Thymus (tissue), 11 donors: ENCODE measurements around the gene KIAA0753. TPM values are rescaled to one million over a fixed set of nuclear protein-coding genes. Genes with fewer than 3 reads are reported as not detected.
"Not testable (repeated sequence)": the region's sequence is repeated elsewhere in the genome, so short reads cannot be mapped to it uniquely, and the experiment has no call there.

ENCODE experiments used
- DNase-seq, 9 donors: peaks; one replicate each; pipeline ENCODE4 v3.0.0-alpha.2; 2013; ENCODE audit warnings: low spot score in 9 of 9, low read depth in 6 of 9, missing footprints in 1 of 9
- H3K27ac ChIP-seq, 2 donors: one replicate each; pipeline ENCODE4 v1.5.1; 2013; ENCODE audit warnings: control low read depth in 1 of 2, low read depth in 1 of 2, low read length in 1 of 2, mild to moderate bottlenecking in 1 of 2, moderate library complexity in 1 of 2
- H3K27me3 ChIP-seq, 2 donors: one replicate each; pipeline ENCODE4 v1.5.1; 2013; ENCODE audit warnings: low read length in 1 of 2; ENCODE audit not compliant: control insufficient read depth in 2 of 2, insufficient read depth in 1 of 2
- H3K36me3 ChIP-seq, 2 donors: one replicate each; pipeline ENCODE4 v1.5.1; 2013; ENCODE audit warnings: low read length in 1 of 2, mild to moderate bottlenecking in 1 of 2, moderate library complexity in 1 of 2; ENCODE audit not compliant: control insufficient read depth in 2 of 2, insufficient read depth in 2 of 2
- H3K4me1 ChIP-seq, 2 donors: one replicate each; pipeline ENCODE4 v1.5.1; 2013; ENCODE audit warnings: low read length in 2 of 2; ENCODE audit not compliant: control insufficient read depth in 2 of 2, insufficient read depth in 2 of 2
- H3K4me3 ChIP-seq, 2 donors: one replicate each; pipeline ENCODE4 v1.5.1; 2013; ENCODE audit warnings: low read length in 2 of 2, control low read depth in 1 of 2, mild to moderate bottlenecking in 1 of 2
- H3K9me3 ChIP-seq, 2 donors: one replicate each; pipeline ENCODE4 v1.5.1; 2013; ENCODE audit warnings: low read length in 1 of 2, mild to moderate bottlenecking in 1 of 2; ENCODE audit not compliant: control insufficient read depth in 2 of 2, insufficient read depth in 1 of 2
- WGBS: extraction: QIAGEN DNeasy Blood & Tissue Kit; methylation state at CpG from one replicate; pipeline ENCODE4 v1.1.7; 2013; 5-methylcytosine and 5-hydroxymethylcytosine counted together
- polyA plus RNA-seq: library from polyadenylated mRNA; stranded (reverse); fragments of 200-250 nt; gene quantifications from one replicate; pipeline ENCODE4 v1.2.3, GENCODE V29; 2013
- total RNA-seq: library from RNA; stranded (reverse); fragments of 120-200 nt; gene quantifications from one replicate; pipeline ENCODE4 v1.2.4, GENCODE V29; 2013
- donor health status: healthy.

KIAA0753 gene
- total and polyA plus RNA-seq, 2 donors, result 10.8 to 11.8 TPM

DNA sequence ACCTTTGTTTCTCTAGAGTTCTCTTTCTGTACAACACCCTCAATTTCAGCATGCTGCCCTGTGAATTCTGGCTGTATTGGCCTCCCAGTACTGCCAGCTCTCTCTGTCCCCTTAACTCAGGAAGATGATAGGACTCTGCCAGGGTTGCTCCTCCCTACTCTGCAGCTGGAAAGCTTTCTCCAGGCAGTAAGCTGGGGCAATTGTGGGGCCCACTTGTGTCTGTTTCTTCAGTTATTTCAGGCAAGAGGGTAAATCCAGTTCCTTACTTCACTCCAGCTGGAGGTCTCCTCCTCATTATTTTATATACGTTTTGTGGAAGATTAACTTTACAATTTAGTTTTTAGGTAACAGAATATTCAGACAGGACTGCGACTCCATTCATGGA lies 20.9 kb upstream of the KIAA0753 start:
- DNase-seq, result no peak
- H3K36me3 ChIP-seq, result no peaks in the 10 kb centered on the region
- WGBS, result 85% methylated on average over 2 of the region's 2 CpGs

DNA sequence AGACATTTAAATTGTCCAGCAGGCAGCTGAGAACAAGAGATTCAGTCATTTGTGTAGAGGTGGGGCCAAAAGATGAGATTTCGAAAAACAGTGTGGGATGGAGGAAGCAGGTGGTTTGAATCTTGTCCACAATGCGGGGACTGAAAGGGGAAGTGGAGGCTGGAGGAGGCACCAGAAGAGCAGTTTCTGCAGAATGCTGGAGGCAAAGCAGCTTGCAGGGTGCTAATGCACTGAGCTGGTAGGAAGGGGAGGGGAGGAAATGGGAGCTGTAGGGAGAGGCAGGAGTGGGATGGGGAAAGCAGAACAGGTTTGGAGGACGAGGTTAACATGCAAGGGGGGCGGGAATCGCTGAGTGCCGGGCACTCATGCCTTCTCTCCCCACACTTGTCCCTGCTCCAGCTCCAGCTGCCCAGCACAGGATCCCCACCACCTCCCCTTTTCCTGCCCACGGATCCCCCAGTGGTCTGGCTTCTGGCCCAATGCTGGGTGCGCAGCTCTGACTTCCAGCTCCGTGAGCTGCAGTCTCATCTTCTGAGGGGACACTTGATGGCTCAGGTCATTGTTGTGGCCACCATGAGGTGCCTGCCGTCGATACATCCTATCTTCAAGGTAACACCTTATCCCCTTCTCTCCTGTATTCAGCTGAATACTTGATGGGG lies 20.4 kb upstream of the KIAA0753 start:
- 4% methylated on average over 11 of the region's 11 CpGs for WGBS
- Histone ChIP-seq H3K27ac (no peak overlapping the region), H3K36me3 (no peaks in the 10 kb centered on the region), H3K4me3 (no peak overlapping the region), H3K4me1 (peaks cover 4 to 13% of the 10 kb centered on the region in 2 donors), H3K9me3 (no peaks in the 10 kb centered on the region), H3K27me3 (peaks cover 0 to 49% of the 10 kb centered on the region in 2 donors)
- no peak for DNase-seq

More for the DNA sequence above, 20.9 kb upstream of the KIAA0753 start:
- Histone ChIP-seq H3K27ac (no peak overlapping the region), H3K27me3 (peaks cover 0 to 50% of the 10 kb centered on the region in 2 donors), H3K4me1 (peaks cover 4 to 13% of the 10 kb centered on the region in 2 donors), H3K4me3 (no peak overlapping the region), H3K9me3 (no peaks in the 10 kb centered on the region)

DNA sequence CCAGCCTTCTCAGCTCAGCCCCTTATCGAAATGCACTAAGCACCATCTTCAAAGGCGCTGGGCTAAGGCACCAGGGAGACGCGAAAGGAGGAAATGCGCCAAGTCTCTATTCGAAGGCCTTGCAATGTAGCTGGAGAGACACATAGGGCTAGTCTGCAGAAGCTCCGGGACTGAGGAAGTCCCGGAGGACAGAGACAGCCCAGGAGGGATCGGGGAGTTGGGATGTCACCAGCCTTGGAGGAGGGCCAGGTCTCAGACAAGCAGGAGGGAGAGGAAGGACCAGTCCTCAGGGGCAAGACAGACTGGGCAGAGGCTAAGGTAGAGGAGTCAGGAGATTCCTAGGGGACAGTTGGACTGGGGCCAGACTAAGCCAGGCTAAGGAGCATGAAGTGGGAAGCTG lies 19.6 kb upstream of the KIAA0753 start:
- no peak overlapping the region for H3K27ac ChIP-seq
- H3K36me3 ChIP-seq, result no peaks in the 10 kb centered on the region
- no peaks in the 10 kb centered on the region for H3K9me3 ChIP-seq
- H3K27me3 ChIP-seq, result peaks cover 4 to 55% of the 10 kb centered on the region in 2 donors
- H3K4me3 ChIP-seq, result no peak overlapping the region
- WGBS, result 87% methylated on average over 9 of the region's 9 CpGs
- no peak for DNase-seq
- peaks cover 8 to 17% of the 10 kb centered on the region in 2 donors for H3K4me1 ChIP-seq

DNA sequence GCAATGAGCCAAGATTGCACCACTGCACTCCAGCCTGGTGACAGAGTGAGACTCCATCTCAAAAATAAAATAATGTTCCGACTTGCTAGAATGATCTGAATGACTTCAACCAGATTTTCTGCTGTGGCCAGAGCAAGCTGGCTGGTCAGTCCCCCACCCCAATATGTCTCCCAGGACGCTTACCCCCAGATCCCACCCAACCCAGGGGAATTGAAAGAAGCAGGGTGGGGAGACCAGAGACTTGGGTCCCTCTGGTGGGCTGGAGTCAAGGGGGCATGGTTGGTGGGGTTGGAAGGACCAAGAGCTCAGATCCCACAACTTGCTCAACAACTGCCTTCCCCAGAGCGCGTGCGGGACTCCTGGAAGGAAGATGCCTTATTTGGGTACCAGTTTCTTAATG lies 17.9 kb upstream of the KIAA0753 start:
- WGBS, result 98% methylated on average over 5 of the region's 5 CpGs
- Histone ChIP-seq H3K27me3 (peaks cover 16 to 71% of the 10 kb centered on the region in 2 donors), H3K4me1 (peaks cover 9 to 26% of the 10 kb centered on the region in 2 donors)
- not testable (repeated sequence) for H3K4me3 ChIP-seq, H3K27ac ChIP-seq, H3K36me3 ChIP-seq, DNase-seq, H3K9me3 ChIP-seq

- Histone ChIP-seq H3K4me3 (peak overlapping the region; percentile 30 to 45), H3K27ac (no peak overlapping the region), H3K9me3 (no peaks in the 10 kb centered on the region), H3K36me3 (no peaks in the 10 kb centered on the region), H3K27me3 (peaks cover 18 to 77% of the 10 kb centered on the region in 2 donors), H3K4me1 (peaks cover 9 to 26% of the 10 kb centered on the region in 2 donors)
- DNase-seq, result no peak
- WGBS, result 72% methylated on average over 18 of the region's 18 CpGs
These were observed 17.2 kb upstream of the KIAA0753 start for GRCh38 chr17:6657633-6658287.

GRCh38 chr17:6656797-6657632 lies 16.5 kb upstream of the KIAA0753 start:
- not testable (repeated sequence) for H3K27ac ChIP-seq, H3K36me3 ChIP-seq, H3K9me3 ChIP-seq
- 5% methylated on average over 53 of the region's 55 CpGs for WGBS
- peaks cover 25 to 80% of the 10 kb centered on the region in 2 donors for H3K27me3 ChIP-seq
- peak in 3 of 9 donors; percentile 32 to 61 (median 37) for DNase-seq
- peak overlapping the region; percentile 30 to 45 for H3K4me3 ChIP-seq
- H3K4me1 ChIP-seq, result peaks cover 14 to 30% of the 10 kb centered on the region in 2 donors

- Histone ChIP-seq H3K4me1 (peaks cover 15 to 31% of the 10 kb centered on the region in 2 donors), H3K27me3 (peaks cover 25 to 77% of the 10 kb centered on the region in 2 donors)
- H3K27ac ChIP-seq, H3K9me3 ChIP-seq, H3K4me3 ChIP-seq, H3K36me3 ChIP-seq, DNase-seq: not testable (repeated sequence)
- WGBS, result 7% methylated on average over 28 of the region's 41 CpGs
These were observed 15.3 kb upstream of the KIAA0753 start for GRCh38 chr17:6655732-6656361.

GRCh38 chr17:6654841-6655731 lies 14.6 kb upstream of the KIAA0753 start:
- peak overlapping the region in 1 of 2 donors; percentile 36 for H3K27ac ChIP-seq
- H3K4me1 ChIP-seq, result peaks cover 18 to 33% of the 10 kb centered on the region in 2 donors
- peaks cover 0 to 7% of the 10 kb centered on the region in 2 donors for H3K9me3 ChIP-seq
- 48% methylated on average over 46 of the region's 46 CpGs for WGBS
- H3K27me3 ChIP-seq, result peaks cover 25 to 70% of the 10 kb centered on the region in 2 donors
- no peak overlapping the region for H3K4me3 ChIP-seq
- no peak for DNase-seq
- no peaks in the 10 kb centered on the region for H3K36me3 ChIP-seq
